ENCODE data around the gene HMX1. TPM values are rescaled to one million over a fixed set of nuclear protein-coding genes. Genes with fewer than 3 reads are reported as not detected.

HMX1 gene
- total RNA-seq, 1 experiment from 2014 or later: 0.20 TPM

DNA sequence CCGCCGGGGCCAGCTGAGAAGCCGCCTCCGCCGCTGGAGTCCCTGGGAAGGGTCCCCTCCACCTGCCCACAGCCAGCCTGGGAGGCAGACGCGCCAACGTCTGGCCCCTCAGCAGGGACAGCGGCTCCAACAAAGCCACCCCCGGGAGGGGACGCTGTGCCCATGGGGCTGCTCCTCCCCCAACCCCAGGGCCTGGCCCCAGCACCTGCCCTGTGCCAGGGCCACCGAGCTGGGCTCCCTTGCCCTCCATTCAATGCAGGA is 6.1 kb upstream of the HMX1 start:
- no TSS peak for BruUV-seq (replicated peaks)
- Mint-ChIP-seq H3K9me3 (ENCODE audit: unreplicated experiment) (no peaks in the 10 kb centered on the region), H3K27me3 (ENCODE audit: insufficient read depth, unreplicated experiment) (peaks cover 30% of the 10 kb centered on the region), H3K27ac (ENCODE audit: unreplicated experiment) (no peak overlapping the region), H3K4me1 (ENCODE audit: low read depth, unreplicated experiment) (no peaks in the 10 kb centered on the region), H3K36me3 (ENCODE audit: insufficient read depth, unreplicated experiment) (no peaks in the 10 kb centered on the region), H3K4me3 (ENCODE audit: unreplicated experiment) (no peak overlapping the region)
- no peaks in the 10 kb centered on the region for H3K27me3 ChIP-seq (replicated peaks; ENCODE audit: control insufficient read depth, insufficient read depth, low read length)
- no peaks in the 10 kb centered on the region for H3K36me3 ChIP-seq (ENCODE audit: control insufficient read depth, insufficient read depth, low read length)
- intact Hi-C loops (cut with micrococcal nuclease; ENCODE audit: unreplicated experiment): no loop called here
- DNase-seq: no peak
- TF ChIP-seq, protein P1, sequence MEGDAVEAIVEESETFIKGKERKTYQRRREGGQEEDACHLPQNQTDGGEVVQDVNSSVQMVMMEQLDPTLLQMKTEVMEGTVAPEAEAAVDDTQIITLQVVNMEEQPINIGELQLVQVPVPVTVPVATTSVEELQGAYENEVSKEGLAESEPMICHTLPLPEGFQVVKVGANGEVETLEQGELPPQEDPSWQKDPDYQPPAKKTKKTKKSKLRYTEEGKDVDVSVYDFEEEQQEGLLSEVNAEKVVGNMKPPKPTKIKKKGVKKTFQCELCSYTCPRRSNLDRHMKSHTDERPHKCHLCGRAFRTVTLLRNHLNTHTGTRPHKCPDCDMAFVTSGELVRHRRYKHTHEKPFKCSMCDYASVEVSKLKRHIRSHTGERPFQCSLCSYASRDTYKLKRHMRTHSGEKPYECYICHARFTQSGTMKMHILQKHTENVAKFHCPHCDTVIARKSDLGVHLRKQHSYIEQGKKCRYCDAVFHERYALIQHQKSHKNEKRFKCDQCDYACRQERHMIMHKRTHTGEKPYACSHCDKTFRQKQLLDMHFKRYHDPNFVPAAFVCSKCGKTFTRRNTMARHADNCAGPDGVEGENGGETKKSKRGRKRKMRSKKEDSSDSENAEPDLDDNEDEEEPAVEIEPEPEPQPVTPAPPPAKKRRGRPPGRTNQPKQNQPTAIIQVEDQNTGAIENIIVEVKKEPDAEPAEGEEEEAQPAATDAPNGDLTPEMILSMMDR (IDR thresholded peaks at IDR 0.05; ENCODE audit: insufficient read depth in 1 of 2, low read depth in 1 of 2, low read length in 1 of 2, severe bottlenecking in 1 of 2, unreplicated experiment in 1 of 2): no peak
- no peaks in the 10 kb centered on the region for H3K4me1 ChIP-seq
- CTCF ChIA-PET: no interaction called here
- H3K9me3 ChIP-seq: no peaks in the 10 kb centered on the region
- POLR2A ChIA-PET: no interaction called here
- H3K4me3 ChIP-seq (ENCODE audit: low read depth, low read length): no peak overlapping the region

DNA sequence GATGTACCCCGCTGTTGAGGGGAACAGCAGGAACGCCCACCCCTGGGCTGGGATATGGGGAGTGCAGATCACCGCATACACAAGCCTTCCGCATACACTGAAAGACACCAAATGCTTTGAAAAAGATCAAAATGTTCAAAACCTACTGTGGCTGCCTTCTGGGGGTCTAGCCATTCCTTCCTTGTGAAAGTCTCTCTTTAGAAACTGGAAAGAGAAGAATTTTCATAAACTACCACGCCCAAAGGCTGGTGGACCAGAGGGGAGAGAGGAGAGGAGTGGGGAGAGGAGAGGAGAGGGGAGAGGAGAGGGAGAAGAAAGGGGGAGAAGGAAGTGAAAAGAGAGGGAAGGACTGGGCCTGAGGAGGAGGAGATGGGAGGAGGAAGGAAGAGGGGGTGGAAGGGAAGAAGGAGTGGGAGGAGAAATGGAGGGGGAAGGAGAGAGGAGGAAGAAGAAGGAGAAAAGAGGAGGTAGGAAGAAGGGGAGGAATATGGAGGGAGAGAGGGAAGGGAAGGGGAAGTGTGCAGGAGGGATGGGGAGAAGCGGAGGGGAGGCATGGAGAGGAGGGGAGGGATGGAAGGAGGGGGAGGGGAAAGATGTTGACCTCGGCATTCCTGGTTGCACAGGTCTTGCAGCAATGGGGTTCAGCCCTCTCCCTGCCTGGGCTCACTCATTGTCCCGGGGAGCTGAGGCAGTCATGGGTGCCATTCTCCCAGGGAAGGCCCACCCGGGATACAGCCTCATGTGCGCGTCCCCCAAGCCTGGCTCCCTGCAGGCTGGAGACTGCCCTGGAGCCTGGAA is 5.5 kb upstream of the HMX1 start:
- Histone ChIP-seq H3K4me1 (no peaks in the 10 kb centered on the region), H3K27me3 (replicated peaks; ENCODE audit: control insufficient read depth, insufficient read depth, low read length) (no peaks in the 10 kb centered on the region), H3K36me3 (ENCODE audit: control insufficient read depth, insufficient read depth, low read length) (no peaks in the 10 kb centered on the region), H3K4me3 (ENCODE audit: low read depth, low read length) (no peak overlapping the region), H3K9me3 (no peaks in the 10 kb centered on the region)
- no peak for DNase-seq
- ChIA-PET CTCF (no interaction called here), POLR2A (no interaction called here)
- Mint-ChIP-seq H3K4me1 (ENCODE audit: low read depth, unreplicated experiment) (no peaks in the 10 kb centered on the region), H3K27me3 (ENCODE audit: insufficient read depth, unreplicated experiment) (peaks cover 31% of the 10 kb centered on the region), H3K36me3 (ENCODE audit: insufficient read depth, unreplicated experiment) (no peaks in the 10 kb centered on the region), H3K4me3 (ENCODE audit: unreplicated experiment) (no peak overlapping the region), H3K27ac (ENCODE audit: unreplicated experiment) (no peak overlapping the region), H3K9me3 (ENCODE audit: unreplicated experiment) (no peaks in the 10 kb centered on the region)
- intact Hi-C loops (cut with micrococcal nuclease; ENCODE audit: unreplicated experiment): no loop called here
- no TSS peak for BruUV-seq (replicated peaks)
- TF ChIP-seq, protein P1 (IDR thresholded peaks at IDR 0.05; ENCODE audit: insufficient read depth in 1 of 2, low read depth in 1 of 2, low read length in 1 of 2, severe bottlenecking in 1 of 2, unreplicated experiment in 1 of 2): no peak

DNA sequence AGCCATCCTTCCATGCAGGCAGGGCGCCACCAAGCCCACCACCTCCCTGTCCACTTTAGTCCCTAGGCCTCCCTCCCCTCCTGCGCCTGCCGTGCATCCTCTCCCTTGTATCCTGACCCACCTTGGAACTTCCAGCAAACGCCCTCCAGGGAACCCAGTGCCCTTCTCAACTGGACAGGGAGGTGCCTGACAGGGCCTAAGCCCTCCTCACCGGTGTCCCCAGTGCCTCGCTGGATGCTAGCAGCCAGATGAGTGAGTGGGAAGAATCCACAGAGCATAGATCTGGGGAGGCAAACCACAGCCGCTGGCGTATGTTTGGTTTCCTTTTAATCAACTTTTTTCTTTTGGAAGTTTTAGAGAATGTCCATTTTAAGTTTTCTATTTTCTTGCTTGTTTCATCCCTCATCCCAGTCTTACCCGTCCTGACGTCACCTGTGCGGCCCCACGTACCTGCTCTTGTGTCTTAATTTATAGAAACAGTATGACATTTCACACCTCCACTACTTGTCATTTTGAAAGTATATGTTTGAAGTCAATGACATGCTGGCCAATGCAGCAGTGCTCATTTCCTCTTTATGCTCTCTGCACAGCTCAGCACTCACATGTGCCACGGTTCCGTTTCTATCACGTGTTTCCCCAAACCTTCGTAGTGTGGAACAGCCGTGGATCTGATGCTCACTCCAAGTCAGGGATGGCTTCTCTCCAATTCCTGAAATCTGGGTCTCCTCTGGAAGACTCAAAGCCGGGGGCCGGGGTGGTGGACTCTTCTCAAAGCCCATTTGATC is 3.4 kb upstream of the HMX1 start:
- H3K4me1 Mint-ChIP-seq (ENCODE audit: low read depth, unreplicated experiment): peaks cover 8% of the 10 kb centered on the region
- BruUV-seq (replicated peaks): no TSS peak
- no peak overlapping the region for H3K4me3 Mint-ChIP-seq (ENCODE audit: unreplicated experiment)
- no peak overlapping the region for H3K4me3 ChIP-seq (ENCODE audit: low read depth, low read length)
- no peak for DNase-seq
- H3K27me3 ChIP-seq (replicated peaks; ENCODE audit: control insufficient read depth, insufficient read depth, low read length): no peaks in the 10 kb centered on the region
- ChIA-PET POLR2A (no interaction called here), CTCF (no interaction called here)
- no peaks in the 10 kb centered on the region for H3K9me3 ChIP-seq
- no peaks in the 10 kb centered on the region for H3K9me3 Mint-ChIP-seq (ENCODE audit: unreplicated experiment)
- H3K4me1 ChIP-seq: no peaks in the 10 kb centered on the region
- TF ChIP-seq, protein P1 (IDR thresholded peaks at IDR 0.05; ENCODE audit: insufficient read depth in 1 of 2, low read depth in 1 of 2, low read length in 1 of 2, severe bottlenecking in 1 of 2, unreplicated experiment in 1 of 2): no peak
- no peaks in the 10 kb centered on the region for H3K36me3 Mint-ChIP-seq (ENCODE audit: insufficient read depth, unreplicated experiment)
- intact Hi-C loops (cut with micrococcal nuclease; ENCODE audit: unreplicated experiment): no loop called here
- H3K27me3 Mint-ChIP-seq (ENCODE audit: insufficient read depth, unreplicated experiment): peaks cover 32% of the 10 kb centered on the region
- no peak overlapping the region for H3K27ac Mint-ChIP-seq (ENCODE audit: unreplicated experiment)
- H3K36me3 ChIP-seq (ENCODE audit: control insufficient read depth, insufficient read depth, low read length): no peaks in the 10 kb centered on the region

All from Caco-2 (cell line).